Trophoblast cell (in vitro differentiated cells and primary cell): ENCODE measurements around the gene LRRC3B.

Source experiments
- DNase-seq, 2 donors: peaks; one replicate each; pipeline ENCODE4 v3.0.0-alpha.2; 2016
- H2AFZ ChIP-seq: 2 replicates; pipeline ENCODE4 v1.6.1; 2013; ENCODE audit warnings: low read length, moderate library complexity, mild to moderate bottlenecking; ENCODE audit not compliant: insufficient read depth, poor library complexity
- H2AK5ac ChIP-seq: 2 replicates; pipeline ENCODE4 v1.6.1; 2013; ENCODE audit warnings: mild to moderate bottlenecking, low read length
- H2BK120ac ChIP-seq: 2 replicates; pipeline ENCODE4 v1.6.1; 2013; ENCODE audit warnings: low read length, mild to moderate bottlenecking, moderate library complexity; ENCODE audit not compliant: insufficient read depth, poor library complexity
- H2BK12ac ChIP-seq: 2 replicates; pipeline ENCODE4 v1.6.1; 2013; ENCODE audit warnings: mild to moderate bottlenecking, low read length, moderate library complexity
- H2BK5ac ChIP-seq: 2 replicates; pipeline ENCODE4 v1.6.1; 2013; ENCODE audit warnings: low read length, low read depth, moderate library complexity, mild to moderate bottlenecking; ENCODE audit not compliant: poor library complexity
- H3K14ac ChIP-seq: 2 replicates; pipeline ENCODE4 v1.6.1; 2013; ENCODE audit warnings: mild to moderate bottlenecking, low read length
- H3K18ac ChIP-seq: 2 replicates; pipeline ENCODE4 v1.6.1; 2013; ENCODE audit warnings: mild to moderate bottlenecking, low read length
- H3K23ac ChIP-seq: 2 replicates; pipeline ENCODE4 v1.6.1; 2013; ENCODE audit warnings: low read length
- H3K27ac ChIP-seq: 2 replicates; pipeline ENCODE4 v1.5.1; 2013; ENCODE audit warnings: low read depth, mild to moderate bottlenecking, inconsistent platforms, low read length, moderate library complexity
- H3K27me3 ChIP-seq: 2 replicates; pipeline ENCODE4 v1.6.1; 2013; ENCODE audit warnings: inconsistent platforms, mild to moderate bottlenecking, low read length, moderate library complexity; ENCODE audit not compliant: insufficient read depth
- H3K36me3 ChIP-seq, 2 experiments: 1 replicate in 1 of 2; 2 replicates in 1 of 2; pipeline ENCODE4 v1.6.1; 2013; ENCODE audit warnings: low read length in 2 of 2, mild to moderate bottlenecking in 2 of 2, moderate library complexity in 1 of 2; ENCODE audit not compliant: insufficient read depth in 2 of 2, control insufficient read depth in 1 of 2
- H3K4ac ChIP-seq: 2 replicates; pipeline ENCODE4 v1.6.1; 2013; ENCODE audit warnings: low read depth, mild to moderate bottlenecking, low read length, moderate library complexity
- H3K4me1 ChIP-seq, 2 experiments: 1 replicate in 1 of 2; 2 replicates in 1 of 2; pipeline ENCODE4 v1.6.1; 2013; ENCODE audit warnings: low read length in 2 of 2, mild to moderate bottlenecking in 2 of 2, moderate library complexity in 1 of 2; ENCODE audit not compliant: insufficient read depth in 2 of 2, control insufficient read depth in 1 of 2
- H3K4me2 ChIP-seq: 2 replicates; pipeline ENCODE4 v1.6.1; 2013; ENCODE audit warnings: inconsistent platforms, mild to moderate bottlenecking, low read length, moderate library complexity
- H3K4me3 ChIP-seq: 2 replicates; pipeline ENCODE4 v1.5.1; 2013; ENCODE audit warnings: mild to moderate bottlenecking, low read depth, low read length, inconsistent platforms
- H3K79me1 ChIP-seq: one replicate; pipeline ENCODE4 v1.6.1; 2013; ENCODE audit warnings: low read length
- H3K79me2 ChIP-seq: 2 replicates; pipeline ENCODE4 v1.6.1; 2013; ENCODE audit warnings: low read length, mild to moderate bottlenecking; ENCODE audit not compliant: control insufficient read depth, insufficient read depth, poor library complexity
- H3K9ac ChIP-seq: 2 replicates; pipeline ENCODE4 v1.6.1; 2013; ENCODE audit warnings: mild to moderate bottlenecking, low read length
- H3K9me3 ChIP-seq: 2 replicates; pipeline ENCODE4 v1.6.1; 2013; ENCODE audit warnings: low read depth, mild to moderate bottlenecking, control low read depth, inconsistent platforms, low read length; ENCODE audit not compliant: insufficient read depth
- H4K12ac ChIP-seq: 2 replicates; pipeline ENCODE4 v1.6.1; 2013; ENCODE audit warnings: low read depth, mild to moderate bottlenecking, low read length, moderate library complexity
- H4K8ac ChIP-seq: 2 replicates; pipeline ENCODE4 v1.6.1; 2013; ENCODE audit warnings: low read depth, mild to moderate bottlenecking, low read length, moderate library complexity
- H4K91ac ChIP-seq: one replicate; pipeline ENCODE4 v1.6.1; 2013; ENCODE audit warnings: low read depth, mild to moderate bottlenecking, low read length, moderate library complexity
- WGBS: extraction: QIAGEN DNeasy Blood & Tissue Kit; methylation state at CpG from one replicate; pipeline ENCODE4 v1.1.7; 2013; ENCODE audit warnings: missing lambda C conversion rate; ENCODE audit not compliant: insufficient read length, insufficient coverage; ENCODE audit errors: extremely low coverage; 5-methylcytosine and 5-hydroxymethylcytosine counted together

LRRC3B gene

DNA sequence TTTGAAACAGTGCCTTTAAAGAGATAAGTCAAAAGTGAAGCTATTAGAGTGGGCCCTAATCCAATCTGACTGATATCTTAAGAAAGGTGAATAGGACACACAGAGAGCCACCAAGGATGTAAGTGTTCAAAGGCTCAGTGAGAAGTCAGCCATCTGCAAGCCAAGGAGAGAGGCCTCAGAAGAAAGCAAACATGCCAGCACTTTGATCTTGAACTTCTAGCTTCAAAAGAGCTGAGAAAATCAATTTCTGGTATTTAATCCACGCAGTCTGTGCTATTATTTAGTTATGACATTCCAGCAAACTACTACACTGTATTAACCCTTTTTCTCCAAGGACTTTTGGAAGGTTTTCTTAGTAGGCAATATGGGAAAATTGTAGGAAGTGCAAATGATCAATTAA is 95.7 kb downstream of the LRRC3B start:
- Histone ChIP-seq H3K14ac (no peak overlapping the region), H3K79me2 (no peaks in the 10 kb centered on the region), H3K36me3 (no peaks in the 10 kb centered on the region), H3K9ac (no peak overlapping the region), H3K4me3 (no peak overlapping the region), H3K23ac (no peak overlapping the region), H3K27ac (no peak overlapping the region), H3K4me2 (no peak overlapping the region), H3K79me1 (no peaks in the 10 kb centered on the region), H4K91ac (no peak overlapping the region), H3K18ac (no peak overlapping the region), H2BK120ac (no peak overlapping the region), H3K9me3 (peaks cover 2% of the 10 kb centered on the region), H4K8ac (no peak overlapping the region), H3K4me1 (no peaks in the 10 kb centered on the region), H2AFZ (no peak overlapping the region), H4K12ac (no peak overlapping the region), H2BK12ac (no peak overlapping the region), H3K4ac (no peak overlapping the region), H2BK5ac (no peak overlapping the region), H2AK5ac (no peak overlapping the region), H3K27me3 (no peaks in the 10 kb centered on the region)
- no peak for DNase-seq
- no CpG with 5 or more reads among the region's 1 CpG for WGBS

DNA sequence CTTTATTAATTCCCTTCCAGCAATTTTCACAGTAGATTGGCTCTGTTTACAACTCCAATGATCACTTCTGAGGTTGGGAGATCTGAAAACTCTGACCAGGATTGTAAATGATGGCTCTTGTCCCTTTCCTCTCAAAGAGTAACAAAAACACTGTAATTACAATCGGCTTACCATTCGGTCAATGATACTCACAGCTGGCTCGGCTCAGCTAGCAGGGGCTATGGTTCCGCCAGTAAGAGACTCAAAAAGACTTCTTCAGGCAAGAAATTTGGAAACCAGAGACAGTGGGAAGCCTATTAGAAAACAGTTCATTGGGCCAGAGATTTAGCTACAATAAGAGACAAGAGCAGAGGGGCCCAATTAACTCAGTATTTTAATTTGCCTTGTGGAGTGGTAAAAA is 96.6 kb downstream of the LRRC3B start:
- Histone ChIP-seq H4K91ac (no peak overlapping the region), H2BK5ac (no peak overlapping the region), H3K36me3 (no peaks in the 10 kb centered on the region), H3K9me3 (peaks cover 2% of the 10 kb centered on the region), H3K27ac (no peak overlapping the region), H3K4me2 (no peak overlapping the region), H3K4me1 (no peaks in the 10 kb centered on the region), H3K4me3 (no peak overlapping the region), H3K4ac (no peak overlapping the region), H3K27me3 (no peaks in the 10 kb centered on the region), H3K18ac (no peak overlapping the region), H3K23ac (no peak overlapping the region), H3K14ac (no peak overlapping the region), H2AK5ac (no peak overlapping the region), H2AFZ (no peak overlapping the region), H2BK120ac (no peak overlapping the region), H3K79me2 (no peaks in the 10 kb centered on the region), H2BK12ac (no peak overlapping the region), H4K8ac (no peak overlapping the region), H3K9ac (no peak overlapping the region), H4K12ac (no peak overlapping the region), H3K79me1 (no peaks in the 10 kb centered on the region)
- no CpG with 5 or more reads among the region's 4 CpGs for WGBS
- no peak for DNase-seq

DNA sequence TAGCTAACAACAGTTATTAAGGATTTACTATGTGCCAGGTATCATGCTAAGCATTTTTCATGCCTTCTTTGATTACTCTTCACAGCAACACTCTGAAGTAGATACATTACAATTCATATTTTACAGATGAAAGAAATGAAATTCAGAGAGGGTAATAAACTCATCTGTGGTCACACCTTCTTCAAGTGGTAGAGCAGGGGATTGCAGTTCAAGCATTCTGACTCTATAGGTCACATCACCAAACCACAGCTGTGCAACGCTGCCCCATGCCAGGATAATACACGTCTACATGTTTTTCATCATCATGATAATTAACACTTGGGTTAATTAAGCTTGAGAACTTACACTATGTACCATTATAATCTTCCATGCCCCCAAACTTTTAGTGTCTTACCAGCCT is 98.5 kb downstream of the LRRC3B start:
- Histone ChIP-seq H3K36me3 (no peaks in the 10 kb centered on the region), H3K18ac (no peak overlapping the region), H4K8ac (no peak overlapping the region), H3K27me3 (no peaks in the 10 kb centered on the region), H3K79me1 (no peaks in the 10 kb centered on the region), H4K91ac (no peak overlapping the region), H3K9me3 (peaks cover 2% of the 10 kb centered on the region), H2BK120ac (no peak overlapping the region), H3K4me2 (no peak overlapping the region), H3K4ac (no peak overlapping the region), H3K9ac (no peak overlapping the region), H4K12ac (no peak overlapping the region), H3K23ac (no peak overlapping the region), H3K4me3 (no peak overlapping the region), H2BK5ac (no peak overlapping the region), H3K79me2 (no peaks in the 10 kb centered on the region), H3K14ac (no peak overlapping the region), H3K27ac (no peak overlapping the region), H3K4me1 (no peaks in the 10 kb centered on the region), H2BK12ac (no peak overlapping the region), H2AFZ (no peak overlapping the region), H2AK5ac (no peak overlapping the region)
- no CpG with 5 or more reads among the region's 2 CpGs for WGBS
- DNase-seq: no peak

DNA sequence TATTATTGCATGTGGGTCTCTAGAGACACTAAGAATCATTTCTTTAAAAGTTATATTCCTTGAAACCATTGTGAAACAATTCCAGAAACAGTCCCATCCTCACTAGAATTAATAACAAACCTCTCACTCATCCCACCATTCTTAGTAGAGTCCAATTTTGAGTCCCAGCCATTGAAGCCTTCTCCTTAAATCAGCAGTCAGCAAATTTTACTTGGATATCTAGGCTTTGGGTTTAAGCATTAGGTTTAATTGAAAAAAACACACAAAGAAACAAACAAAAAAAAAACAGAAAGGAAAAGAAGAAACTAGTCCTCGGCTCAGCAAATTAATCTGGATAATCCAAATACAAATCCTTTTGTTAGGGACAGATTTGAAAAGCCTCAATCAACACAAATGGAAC is 109.3 kb downstream of the LRRC3B start:
- no CpG with 5 or more reads among the region's 1 CpG for WGBS
- no peak overlapping the region for H3K23ac ChIP-seq
- H3K27ac ChIP-seq: no peak overlapping the region
- no peak overlapping the region for H2AFZ ChIP-seq
- H3K14ac ChIP-seq: no peak overlapping the region
- H4K8ac ChIP-seq: no peak overlapping the region
- no peaks in the 10 kb centered on the region for H3K27me3 ChIP-seq
- no peak overlapping the region for H3K4me3 ChIP-seq
- no peak overlapping the region for H3K4me2 ChIP-seq
- no peak overlapping the region for H3K4ac ChIP-seq
- no peaks in the 10 kb centered on the region for H3K4me1 ChIP-seq
- no peak overlapping the region for H2BK12ac ChIP-seq
- no peak overlapping the region for H3K18ac ChIP-seq
- no peaks in the 10 kb centered on the region for H3K79me2 ChIP-seq
- no peaks in the 10 kb centered on the region for H3K79me1 ChIP-seq
- no peaks in the 10 kb centered on the region for H3K36me3 ChIP-seq
- H4K91ac ChIP-seq: no peak overlapping the region
- no peak overlapping the region for H3K9ac ChIP-seq
- H2BK5ac ChIP-seq: no peak overlapping the region
- no peak for DNase-seq
- no peak overlapping the region for H4K12ac ChIP-seq
- H2AK5ac ChIP-seq: no peak overlapping the region
- no peaks in the 10 kb centered on the region for H3K9me3 ChIP-seq
- no peak overlapping the region for H2BK120ac ChIP-seq
